CD4-positive, alpha-beta memory T cell (primary cell): ENCODE data around the gene DYNLT2. TPM values are rescaled to one million over a fixed set of nuclear protein-coding genes. Genes with fewer than 3 reads are reported as not detected.

Source experiments
- CTCF ChIA-PET: fragments of 350-600 bp; sonication (Branson Sonifier 250); formaldehyde crosslinking; loops from one replicate; lab custom pipeline; 2021; ENCODE audit warnings: inconsistent platforms; ENCODE audit not compliant: partially characterized antibody; lab: Charles Lee
- POLR2A ChIA-PET: fragments of 350-600 bp; sonication (Branson Sonifier 250); formaldehyde crosslinking; loops from one replicate; lab custom pipeline; 2021; ENCODE audit not compliant: partially characterized antibody; lab: Charles Lee
- DNase-seq, 5 donors: peaks; one replicate each; pipeline versions ENCODE4 v3.0.0 to v3.0.0-alpha.2; 2020 to 2022; ENCODE audit warnings: mixed read lengths in 1 of 5
- H3K27ac ChIP-seq: one replicate; pipeline ENCODE4 v1.7.0; 2013; ENCODE audit warnings: low read depth, low read length
- H3K27me3 ChIP-seq: 2 replicates; pipeline ENCODE4 v1.7.0; 2013; ENCODE audit warnings: mild to moderate bottlenecking, low read length, moderate library complexity; ENCODE audit not compliant: insufficient read depth
- H3K36me3 ChIP-seq: 2 replicates; pipeline ENCODE4 v1.7.0; 2013; ENCODE audit warnings: mild to moderate bottlenecking, low read length, moderate library complexity; ENCODE audit not compliant: insufficient read depth
- H3K4me1 ChIP-seq: 2 replicates; pipeline ENCODE4 v1.7.0; 2013; ENCODE audit warnings: mild to moderate bottlenecking, low read length, moderate library complexity; ENCODE audit not compliant: insufficient read depth
- H3K4me3 ChIP-seq, 2 donors: one replicate each; pipeline ENCODE4 v1.7.0; 2013; ENCODE audit warnings: low read length in 2 of 2, mild to moderate bottlenecking in 1 of 2
- H3K9me3 ChIP-seq, 2 donors: one replicate each; pipeline ENCODE4 v1.7.0; 2013; ENCODE audit warnings: low read length in 2 of 2, control low read depth in 1 of 2; ENCODE audit not compliant: control insufficient read depth in 1 of 2
- H3K27ac Mint-ChIP-seq, 7 donors: one replicate each; pipeline ENCODE4 v1.8.0; 2020 to 2021; ENCODE audit warnings: mixed read lengths in 7 of 7, mild to moderate bottlenecking in 6 of 7, inconsistent platforms in 3 of 7, moderate library complexity in 3 of 7
- H3K27me3 Mint-ChIP-seq, 2 donors: one replicate each; pipeline ENCODE4 v1.8.0; 2020 to 2021; ENCODE audit warnings: mixed read lengths in 2 of 2
- H3K36me3 Mint-ChIP-seq, 2 donors: one replicate each; pipeline ENCODE4 v1.8.0; 2020 to 2021; ENCODE audit warnings: mixed read lengths in 2 of 2, inconsistent platforms in 1 of 2, mild to moderate bottlenecking in 1 of 2
- H3K4me1 Mint-ChIP-seq, 4 donors: one replicate each; pipeline ENCODE4 v1.8.0; 2020 to 2021; ENCODE audit warnings: mixed read lengths in 4 of 4, mild to moderate bottlenecking in 1 of 4
- H3K4me3 Mint-ChIP-seq, 8 donors: one replicate each; pipeline ENCODE4 v1.8.0; 2020 to 2021; ENCODE audit warnings: mixed read lengths in 8 of 8, mild to moderate bottlenecking in 7 of 8, moderate library complexity in 6 of 8, inconsistent platforms in 3 of 8
- H3K9me3 Mint-ChIP-seq, 8 donors: one replicate each; pipeline ENCODE4 v1.8.0; 2020 to 2021; ENCODE audit warnings: mixed read lengths in 8 of 8, mild to moderate bottlenecking in 5 of 8, inconsistent platforms in 3 of 8, moderate library complexity in 1 of 8
- intact Hi-C: fragments of 100-400 bp; cut with micrococcal nuclease; formaldehyde crosslinking; loops from one replicate; pipeline ENCODE4 v1.15.1; 2023
- polyA plus RNA-seq, 2 donors: library from polyadenylated mRNA; unstranded; fragments of 300-500 nt; fragmentation: Illumina TruSeq; gene quantifications; one replicate each; pipeline ENCODE4 v1.2.3, GENCODE V29; 2021
- total RNA-seq, 2 experiments: library from RNA; stranded (reverse); gene quantifications; one replicate each; pipeline ENCODE4 v1.2.3, GENCODE V29; 2021

DYNLT2 gene
- total and polyA plus RNA-seq, 4 experiments from 2014 or later, result 0.56 to 6.9 (median 3.0) TPM

GRCh38 chr6:169783971-169784820, 32.8 kb upstream of the DYNLT2 start:
- ChIA-PET CTCF (no interaction called here), POLR2A (no interaction called here)
- no peaks in the 10 kb centered on the region for H3K9me3 Mint-ChIP-seq
- intact Hi-C loops, result no loop called here
- H3K27me3 Mint-ChIP-seq, result no peaks in the 10 kb centered on the region
- no peaks in the 10 kb centered on the region for H3K27me3 ChIP-seq
- no peak for DNase-seq
- no peaks in the 10 kb centered on the region for H3K36me3 ChIP-seq
- peaks cover 17 to 28% of the 10 kb centered on the region in 2 donors for H3K36me3 Mint-ChIP-seq
- H3K4me1 ChIP-seq, result no peaks in the 10 kb centered on the region
- no peaks in the 10 kb centered on the region for H3K9me3 ChIP-seq
- no peak overlapping the region for H3K27ac ChIP-seq
- H3K4me1 Mint-ChIP-seq, result peaks cover 0 to 4% (median 0%) of the 10 kb centered on the region in 4 donors
- H3K4me3 Mint-ChIP-seq, result no peak overlapping the region
- peak overlapping the region in 1 of 7 donors; percentile 37 for H3K27ac Mint-ChIP-seq
- H3K4me3 ChIP-seq, result no peak overlapping the region

- Mint-ChIP-seq H3K36me3 (peaks cover 22 to 28% of the 10 kb centered on the region in 2 donors), H3K9me3 (no peaks in the 10 kb centered on the region), H3K4me3 (no peak overlapping the region), H3K4me1 (no peaks in the 10 kb centered on the region), H3K27ac (no peak overlapping the region), H3K27me3 (no peaks in the 10 kb centered on the region)
- CTCF ChIA-PET, result no interaction called here
- no peak overlapping the region for H3K27ac ChIP-seq
- no peak for DNase-seq
- no peaks in the 10 kb centered on the region for H3K9me3 ChIP-seq
- H3K4me1 ChIP-seq, result no peaks in the 10 kb centered on the region
- no peaks in the 10 kb centered on the region for H3K36me3 ChIP-seq
- POLR2A ChIA-PET, result no interaction called here
- no peak overlapping the region for H3K4me3 ChIP-seq
- H3K27me3 ChIP-seq, result no peaks in the 10 kb centered on the region
- intact Hi-C loops, result no loop called here
Measured at GRCh38 chr6:169783401-169783800, 32.0 kb upstream of the DYNLT2 start.

- Histone ChIP-seq H3K4me3 (no peak overlapping the region), H3K4me1 (no peaks in the 10 kb centered on the region), H3K27me3 (no peaks in the 10 kb centered on the region), H3K27ac (no peak overlapping the region), H3K36me3 (no peaks in the 10 kb centered on the region), H3K9me3 (no peaks in the 10 kb centered on the region)
- intact Hi-C loops, result no loop called here
- H3K4me3 Mint-ChIP-seq, result no peak overlapping the region
- H3K36me3 Mint-ChIP-seq, result peaks cover 25 to 28% of the 10 kb centered on the region in 2 donors
- no peaks in the 10 kb centered on the region for H3K27me3 Mint-ChIP-seq
- H3K27ac Mint-ChIP-seq, result no peak overlapping the region
- H3K9me3 Mint-ChIP-seq, result no peaks in the 10 kb centered on the region
- POLR2A ChIA-PET, result no interaction called here
- CTCF ChIA-PET, result no interaction called here
- no peaks in the 10 kb centered on the region for H3K4me1 Mint-ChIP-seq
- DNase-seq, result no peak
Measured at GRCh38 chr6:169782966-169783365, 31.6 kb upstream of the DYNLT2 start.

GRCh38 chr6:169780571-169781091, 29.3 kb upstream of the DYNLT2 start:
- intact Hi-C loops, result no loop called here
- peaks cover 36 to 42% of the 10 kb centered on the region in 2 donors for H3K36me3 Mint-ChIP-seq
- CTCF ChIA-PET, result interaction anchor here (0.7 to 2.1 kb wide), 2 partner anchors 10 to 12 kb away, joined by 3 to 8 read pairs; no protein-coding TSS in a partner anchor

GRCh38 chr6:169779896-169780295, 28.5 kb upstream of the DYNLT2 start:
- Mint-ChIP-seq H3K9me3 (no peaks in the 10 kb centered on the region), H3K27me3 (no peaks in the 10 kb centered on the region), H3K4me3 (no peak overlapping the region), H3K4me1 (no peaks in the 10 kb centered on the region), H3K36me3 (peaks cover 42 to 49% of the 10 kb centered on the region in 2 donors), H3K27ac (no peak overlapping the region)
- Histone ChIP-seq H3K4me3 (no peak overlapping the region), H3K9me3 (no peaks in the 10 kb centered on the region), H3K27ac (no peak overlapping the region), H3K27me3 (no peaks in the 10 kb centered on the region), H3K4me1 (no peaks in the 10 kb centered on the region), H3K36me3 (no peaks in the 10 kb centered on the region)
- no peak for DNase-seq
- ChIA-PET CTCF (interaction anchor here (2.1 kb wide), 1 partner anchor 10 kb away, joined by 8 read pairs; no protein-coding TSS in a partner anchor), POLR2A (no interaction called here)
- intact Hi-C loops, result no loop called here

More at GRCh38 chr6:169780571-169781091, 29.3 kb upstream of the DYNLT2 start:
- H3K36me3 ChIP-seq, result no peaks in the 10 kb centered on the region
- Mint-ChIP-seq H3K4me3 (no peak overlapping the region), H3K27ac (no peak overlapping the region), H3K4me1 (no peaks in the 10 kb centered on the region), H3K27me3 (no peaks in the 10 kb centered on the region), H3K9me3 (no peaks in the 10 kb centered on the region)
- no peaks in the 10 kb centered on the region for H3K27me3 ChIP-seq
- H3K27ac ChIP-seq, result no peak overlapping the region
- H3K4me3 ChIP-seq, result no peak overlapping the region
- no peaks in the 10 kb centered on the region for H3K4me1 ChIP-seq
- H3K9me3 ChIP-seq, result no peaks in the 10 kb centered on the region
- POLR2A ChIA-PET, result no interaction called here
- DNase-seq, result no peak

GRCh38 chr6:169779092-169779815, 27.9 kb upstream of the DYNLT2 start:
- CTCF ChIA-PET, result interaction anchor here (2.1 kb wide), 1 partner anchor 11 kb away, joined by 8 read pairs; no protein-coding TSS in a partner anchor
- Histone ChIP-seq H3K36me3 (no peaks in the 10 kb centered on the region), H3K4me1 (no peaks in the 10 kb centered on the region), H3K27me3 (no peaks in the 10 kb centered on the region), H3K4me3 (no peak overlapping the region), H3K9me3 (no peaks in the 10 kb centered on the region), H3K27ac (no peak overlapping the region)
- peaks cover 42 to 48% of the 10 kb centered on the region in 2 donors for H3K36me3 Mint-ChIP-seq
- no peak overlapping the region for H3K27ac Mint-ChIP-seq
- intact Hi-C loops, result no loop called here
- no peak for DNase-seq
- no peaks in the 10 kb centered on the region for H3K27me3 Mint-ChIP-seq
- H3K4me3 Mint-ChIP-seq, result no peak overlapping the region
- POLR2A ChIA-PET, result no interaction called here
- no peaks in the 10 kb centered on the region for H3K9me3 Mint-ChIP-seq
- H3K4me1 Mint-ChIP-seq, result no peaks in the 10 kb centered on the region

DNA sequence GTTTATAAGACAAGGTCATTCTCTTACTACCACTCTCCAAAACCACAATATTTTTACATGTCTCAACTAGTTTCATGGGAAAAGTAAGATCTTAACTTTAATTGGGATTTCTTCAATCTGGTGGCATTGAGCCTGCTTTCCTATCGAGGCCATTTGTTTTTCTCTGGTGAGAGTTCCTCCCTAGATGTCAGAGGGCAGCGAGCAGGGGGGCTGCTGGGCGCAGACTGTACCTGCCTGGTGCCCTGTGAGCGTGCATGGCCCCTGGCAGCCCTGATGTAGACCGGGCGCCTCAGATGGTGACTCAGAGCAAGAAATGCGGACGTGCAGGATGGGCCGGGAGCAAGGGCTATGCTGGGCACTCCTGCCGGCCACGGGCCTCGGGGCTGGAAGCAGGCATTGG, 27.3 kb upstream of the DYNLT2 start:
- POLR2A ChIA-PET, result no interaction called here
- H3K36me3 Mint-ChIP-seq, result peaks cover 44 to 47% of the 10 kb centered on the region in 2 donors
- intact Hi-C loops, result no loop called here
- no peaks in the 10 kb centered on the region for H3K9me3 Mint-ChIP-seq
- no peaks in the 10 kb centered on the region for H3K27me3 Mint-ChIP-seq
- CTCF ChIA-PET, result no interaction called here
- Histone ChIP-seq H3K27me3 (no peaks in the 10 kb centered on the region), H3K36me3 (no peaks in the 10 kb centered on the region), H3K4me3 (no peak overlapping the region), H3K27ac (no peak overlapping the region), H3K9me3 (no peaks in the 10 kb centered on the region), H3K4me1 (no peaks in the 10 kb centered on the region)
- no peaks in the 10 kb centered on the region for H3K4me1 Mint-ChIP-seq
- no peak overlapping the region for H3K4me3 Mint-ChIP-seq
- no peak for DNase-seq
- H3K27ac Mint-ChIP-seq, result peak overlapping the region in 1 of 7 donors; percentile 60
